GM23338 (cell line): ENCODE data around the gene ASB11.

ENCODE experiments used
- CREB1 ChIP-seq: fragments of 250-450 bp; sonication (Bioruptor Pico); IDR thresholded peaks from 2 replicates; pipeline ENCODE4 v1.5.0; 2020; ENCODE audit warnings: low read depth, mild to moderate bottlenecking, moderate library complexity
- CTCF ChIP-seq, 2 experiments: fragments of 200-600 bp in 1 of 2; sonication (generic) in 1 of 2; conservative IDR thresholded peaks; 2 replicates each; pipeline versions ENCODE4 v1.5.1 to v1.6.1; 2016 to 2017; ENCODE audit warnings: antibody characterized with exemption in 2 of 2, low read depth in 2 of 2, mild to moderate bottlenecking in 2 of 2, moderate library complexity in 1 of 2
- EZH2 ChIP-seq: fragments of 200-600 bp; sonication (generic); IDR thresholded peaks from one replicate; pipeline ENCODE4 v1.8.0; 2017; ENCODE audit warnings: antibody characterized with exemption, mild to moderate bottlenecking, low read depth; ENCODE audit not compliant: unreplicated experiment
- POLR2AphosphoS5 ChIP-seq: IDR thresholded peaks from 2 replicates; pipeline ENCODE4 v1.6.1; 2016; ENCODE audit warnings: antibody characterized with exemption, low read depth
- STAT1 ChIP-seq: IDR thresholded peaks from one replicate; pipeline ENCODE4 v1.6.1; 2016; ENCODE audit warnings: antibody characterized with exemption; ENCODE audit not compliant: unreplicated experiment

GRCh38 chrX:15277604-15278003 is 37.8 kb downstream of the ASB11 start:
- TF ChIP-seq POLR2AphosphoS5 (no peak), STAT1 (no peak), CTCF (conservative IDR thresholded peaks at IDR 0.05; ENCODE audit: low read depth in 2 of 2) (no peak), EZH2 (no peak), CREB1 (no peak)
